Measurements from ENCODE around the gene TBC1D3B.
A peak's percentile ranks its signal among the peaks of the same experiment; 100 is the strongest.
"Not testable (repeated sequence)": the region's sequence is repeated elsewhere in the genome, so short reads cannot be mapped to it uniquely, and the experiment has no call there.

The TBC1D3B gene

DNA sequence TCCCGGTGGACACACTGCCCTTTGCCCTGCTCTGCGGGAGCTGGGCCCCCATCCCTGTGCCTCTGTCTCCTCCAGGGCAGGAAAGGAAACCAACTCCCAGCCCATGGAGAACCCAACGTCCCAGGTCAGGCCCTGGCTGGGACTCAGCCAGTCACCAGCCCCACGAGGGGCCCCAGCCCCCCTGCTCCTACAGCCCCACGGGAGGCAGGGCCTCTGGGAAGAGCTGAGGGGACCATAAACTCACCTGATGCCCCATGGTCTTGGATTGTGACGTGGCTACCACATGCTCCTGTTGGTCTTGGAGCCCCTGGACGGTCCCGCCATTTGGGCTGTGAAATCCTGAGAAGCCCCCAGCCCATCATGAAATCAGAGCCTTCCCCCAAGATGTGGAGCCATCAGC, 7.6 kb downstream of the TBC1D3B start:
- not testable (repeated sequence) for DNase-seq

DNA sequence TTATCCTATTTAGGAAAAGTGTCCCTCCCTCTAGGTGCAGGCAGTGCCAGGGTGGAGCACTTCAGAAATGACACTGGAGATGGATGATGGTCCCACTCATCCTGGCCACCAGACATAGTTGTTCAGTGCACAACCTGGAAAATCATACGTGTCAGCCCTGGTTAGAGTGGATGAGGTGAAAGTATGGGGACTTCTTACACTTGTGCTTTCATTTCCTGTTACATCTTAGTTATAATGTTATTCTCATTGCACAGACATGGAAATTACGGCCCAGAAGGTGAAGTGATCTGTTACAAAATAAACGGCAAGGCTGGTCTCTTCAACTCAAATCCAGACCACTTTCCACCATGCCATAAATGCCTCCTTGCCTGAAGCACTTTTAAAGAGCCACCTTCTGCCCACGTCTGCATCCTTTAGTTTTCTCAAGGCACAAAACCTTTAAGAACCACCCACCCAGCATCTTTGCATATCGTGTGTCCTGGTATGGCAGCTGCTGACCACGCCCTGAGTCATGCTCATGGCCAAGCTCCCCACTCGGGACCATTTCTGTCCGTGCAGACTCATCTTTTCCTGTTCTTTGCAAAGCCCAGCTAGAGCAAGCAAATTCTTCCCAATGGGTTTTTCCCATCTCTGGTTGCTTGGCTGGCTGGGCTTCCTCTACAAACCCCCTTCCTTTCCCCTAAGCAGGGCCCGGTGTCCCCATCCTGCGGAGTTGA, 22.4 kb downstream of the TBC1D3B start:
- no peak for DNase-seq

DNA sequence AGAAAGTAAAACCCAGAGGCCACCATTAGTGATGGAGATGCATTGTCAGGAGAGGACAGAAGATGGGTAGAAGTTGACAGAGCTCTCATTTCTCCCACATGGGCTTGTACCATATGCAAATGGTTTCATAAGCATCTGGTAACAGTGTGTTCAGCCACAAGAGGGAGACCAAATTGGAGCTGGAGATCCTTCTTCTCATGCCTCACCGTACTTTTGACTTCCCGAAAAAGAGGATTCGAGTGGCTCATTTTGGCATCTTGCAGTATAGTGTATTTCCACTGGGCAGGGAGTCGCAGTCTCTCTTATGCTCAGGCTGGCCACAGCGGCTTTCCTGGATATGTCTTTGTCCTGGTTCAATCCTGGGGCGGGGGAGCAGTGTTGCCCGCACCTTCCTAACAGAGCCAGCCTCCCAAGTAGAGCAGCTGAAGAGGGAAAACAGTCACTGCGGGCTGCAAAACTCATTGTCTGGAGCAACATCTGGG, 23.8 kb downstream of the TBC1D3B start:
- DNase-seq = no peak

DNA sequence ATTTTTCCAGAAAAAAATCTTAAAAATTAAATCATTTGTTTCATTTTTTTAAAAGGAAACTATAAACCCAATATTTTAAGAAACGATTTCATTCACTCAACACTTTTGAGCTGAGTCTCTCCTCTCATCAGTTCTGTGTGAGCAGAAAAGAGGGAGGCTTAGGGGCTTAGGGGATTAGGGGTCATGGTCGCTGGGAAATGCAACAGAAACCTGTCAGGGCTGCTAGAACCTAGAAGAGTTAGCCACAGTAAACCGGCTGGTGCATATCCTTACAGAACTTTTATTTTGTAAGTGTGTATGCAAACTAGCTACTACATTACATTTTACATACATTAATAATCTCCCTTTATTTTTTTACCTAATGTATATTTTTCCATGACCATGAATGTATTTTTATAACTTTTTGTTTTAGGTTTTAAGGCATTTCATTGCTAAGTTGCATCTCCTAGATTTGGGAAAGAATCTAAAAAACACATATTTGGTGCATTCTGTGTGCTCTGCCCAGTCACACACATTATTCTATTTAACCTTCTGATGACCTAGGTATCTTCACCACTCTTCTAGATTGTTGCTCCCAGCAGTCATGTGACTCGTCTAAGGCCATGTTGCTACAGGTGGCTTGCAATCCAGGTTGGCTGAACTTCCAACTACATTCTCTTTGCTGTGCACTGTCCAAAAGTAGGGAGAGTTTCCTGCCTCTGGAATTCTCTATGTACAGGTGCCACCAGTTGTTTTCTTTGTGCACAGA, 24.4 kb downstream of the TBC1D3B start:
- no peak for DNase-seq

DNA sequence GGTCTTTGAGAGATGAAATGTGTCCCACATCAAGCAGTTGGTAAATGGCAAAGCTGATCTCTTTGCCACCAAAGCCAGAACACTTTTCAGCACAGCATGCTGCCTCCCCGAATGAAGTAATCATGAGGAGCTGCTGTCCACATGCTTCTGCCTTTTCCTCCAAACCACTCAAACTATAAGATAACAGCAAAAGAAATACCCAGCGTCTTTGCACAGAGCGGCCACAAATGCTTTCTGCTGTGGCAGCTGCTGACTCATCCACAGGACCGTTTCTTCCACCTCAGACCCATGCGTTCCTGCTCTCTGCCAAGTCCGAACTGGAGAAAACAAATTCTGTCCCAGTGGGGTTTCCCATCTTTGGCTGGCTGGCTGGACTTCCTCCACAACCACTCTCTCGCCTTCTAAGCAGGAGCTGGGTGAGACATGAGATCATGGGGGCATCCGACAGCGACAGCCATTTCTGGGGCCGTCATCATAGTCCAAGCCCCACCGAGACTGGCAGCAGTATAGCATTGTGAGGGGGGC, 27.1 kb downstream of the TBC1D3B start:
- no peak for DNase-seq

DNA sequence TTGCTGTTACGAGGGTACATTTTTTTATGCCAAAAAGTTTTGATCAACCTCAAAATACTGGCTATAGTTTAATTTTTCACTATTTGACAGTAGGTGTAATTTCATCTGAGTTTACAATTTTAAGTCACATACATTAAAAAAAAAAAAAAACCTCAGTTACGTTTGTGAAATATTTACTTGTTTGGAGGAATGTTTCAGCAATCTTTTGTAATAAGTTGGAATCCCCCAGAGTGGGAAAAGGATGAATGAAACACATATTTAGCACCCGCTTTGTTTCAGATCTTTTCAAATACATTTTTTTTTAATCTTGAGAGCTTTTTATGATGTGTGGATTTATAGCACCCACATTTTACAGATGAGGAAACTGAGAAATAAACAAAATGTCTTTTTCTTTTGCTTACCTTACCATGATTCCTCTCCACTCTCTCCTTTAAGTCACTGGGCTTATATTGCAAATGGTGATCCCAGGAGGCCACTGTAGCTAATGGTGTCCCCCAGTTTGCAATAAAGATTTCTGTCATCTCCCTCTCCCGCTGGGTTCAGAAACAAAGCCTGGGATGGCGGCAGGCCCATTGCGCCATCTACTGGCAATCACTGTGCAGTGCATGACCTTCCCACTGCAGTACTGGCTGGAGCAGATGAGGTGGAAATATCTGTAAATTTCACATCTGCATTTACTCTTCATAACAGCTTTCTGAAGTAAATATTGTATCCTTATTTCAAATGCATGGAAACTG, 27.7 kb downstream of the TBC1D3B start:
- DNase-seq = peak; percentile 55

DNA sequence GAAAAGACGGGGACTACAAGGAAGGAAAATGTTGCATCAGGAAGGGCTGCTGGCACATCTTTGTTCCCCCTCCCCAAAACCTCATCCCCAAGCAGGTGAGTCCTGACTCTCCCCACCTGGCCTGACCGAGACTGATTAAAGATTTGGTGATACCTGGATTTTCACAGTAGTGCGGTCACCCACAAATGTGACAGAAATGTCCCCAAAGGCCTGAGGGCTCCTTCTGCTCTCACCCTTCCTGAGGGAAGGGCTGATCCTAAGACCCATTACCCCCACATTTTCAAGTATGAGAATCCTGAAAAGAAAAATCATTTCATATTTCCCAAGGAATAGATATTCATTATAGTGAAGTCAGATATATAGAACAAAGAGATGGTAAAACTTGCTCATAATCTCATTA, 28.8 kb downstream of the TBC1D3B start:
- no peak for DNase-seq

DNA sequence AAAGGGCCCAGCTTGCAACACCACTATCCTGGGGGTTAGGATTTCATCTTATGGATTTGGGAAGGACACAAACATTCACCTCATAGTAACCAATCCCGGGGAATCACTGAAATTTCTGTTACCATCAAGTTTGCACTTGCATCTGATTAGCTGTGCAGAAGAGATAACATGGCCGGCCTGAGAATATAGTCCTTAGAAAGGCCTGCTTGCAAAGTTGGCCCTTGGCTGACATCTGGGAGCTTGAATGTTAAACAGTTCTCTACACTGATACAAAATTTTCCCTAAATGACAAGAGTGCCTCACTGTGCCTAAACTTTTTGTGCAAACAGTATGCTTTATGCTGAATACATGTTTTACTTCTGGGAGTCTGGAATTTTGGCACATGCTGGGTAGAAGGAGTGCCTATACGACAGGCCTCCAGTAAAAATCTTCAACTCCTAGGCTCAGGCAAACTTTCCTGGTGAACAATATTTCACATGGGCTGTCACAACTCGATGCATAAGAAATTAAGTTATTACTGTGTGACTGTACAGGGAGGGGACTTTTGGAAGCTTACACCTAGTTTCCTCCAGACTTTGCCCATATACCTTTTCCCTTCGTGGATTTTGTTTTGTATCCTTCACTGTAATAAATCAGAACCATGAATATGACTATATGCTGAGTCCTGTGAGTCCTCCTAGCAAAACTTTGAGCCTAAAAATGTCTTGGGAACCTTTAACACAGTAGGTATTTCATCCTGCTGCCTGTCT, 31.3 kb downstream of the TBC1D3B start:
- DNase-seq = no peak

DNA sequence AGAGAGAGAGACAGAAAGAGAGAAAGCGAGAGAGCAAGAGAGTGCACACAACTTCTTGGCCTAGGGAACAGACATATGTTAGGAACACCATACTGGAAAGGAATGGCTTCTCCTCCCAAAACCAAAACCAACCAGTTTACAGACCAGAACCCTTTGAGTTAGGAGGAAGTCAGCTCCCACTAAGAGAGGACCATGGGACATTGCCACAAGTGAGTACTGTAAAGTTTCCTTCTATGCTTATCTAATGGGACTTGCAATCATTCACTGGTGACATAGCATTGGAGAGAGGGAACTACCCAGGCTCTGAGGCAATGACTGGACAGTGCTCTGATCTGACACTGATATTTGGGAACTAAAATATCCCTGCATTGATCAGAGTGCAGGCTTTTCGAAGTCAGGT, 32.4 kb downstream of the TBC1D3B start:
- DNase-seq = no peak

DNA sequence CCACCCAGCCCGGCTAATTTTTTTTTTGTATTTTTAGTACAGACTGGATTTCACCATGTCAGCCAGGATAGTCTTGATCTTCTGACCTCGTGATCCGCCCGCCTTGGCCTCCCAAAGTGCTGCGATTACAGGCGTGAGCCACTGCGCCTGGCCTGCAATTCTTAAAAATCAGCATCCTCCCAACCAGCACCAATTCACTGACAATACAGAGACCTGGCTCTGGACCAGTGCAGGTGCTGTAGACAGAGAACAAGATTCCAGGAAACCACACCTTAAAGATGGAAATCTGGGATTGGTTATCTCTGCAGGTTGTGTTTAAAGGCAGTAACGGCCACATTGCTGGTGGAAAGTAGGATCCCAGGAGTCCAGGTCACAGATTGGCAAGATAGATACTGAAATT, 33.6 kb downstream of the TBC1D3B start:
- no peak for DNase-seq

DNA sequence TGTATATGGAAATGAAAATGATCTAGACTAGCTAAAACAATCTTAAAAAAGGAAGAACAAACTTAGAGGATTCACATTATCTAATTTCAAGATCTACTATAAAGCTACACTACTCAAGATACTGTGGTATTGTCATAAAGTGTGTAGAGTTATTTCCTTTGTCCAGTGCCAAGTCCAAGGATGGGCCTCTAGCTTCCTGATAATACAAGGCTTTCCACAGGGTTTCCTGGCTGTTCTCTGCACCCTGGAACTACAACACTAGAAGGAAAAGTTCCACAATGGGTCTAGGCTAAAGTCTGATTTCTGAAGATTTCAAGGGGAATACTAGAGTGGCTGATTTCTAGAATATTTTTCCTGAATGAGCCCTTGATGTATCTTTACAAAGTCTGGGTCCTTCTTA, 34.2 kb downstream of the TBC1D3B start:
- no peak for DNase-seq

DNA sequence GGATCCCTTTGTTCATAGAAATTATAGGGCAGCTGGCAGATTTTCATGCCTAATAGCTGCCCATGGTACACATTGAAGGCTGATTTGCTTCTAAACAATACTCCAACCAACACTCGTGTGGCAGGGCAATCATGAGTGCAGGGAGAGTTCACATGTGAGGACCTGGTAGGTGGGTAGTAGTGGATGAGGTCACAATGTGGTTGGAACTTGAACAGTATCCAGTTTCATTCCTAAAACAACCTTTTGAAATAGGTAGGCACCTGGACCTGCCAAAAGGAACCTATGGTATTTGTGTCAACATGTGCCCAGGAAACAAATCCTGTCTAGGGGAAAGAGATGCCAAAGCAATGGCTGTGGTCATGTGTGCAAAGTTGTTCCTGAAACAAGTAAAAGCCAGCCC, 40.0 kb downstream of the TBC1D3B start:
- DNase-seq = no peak

DNA sequence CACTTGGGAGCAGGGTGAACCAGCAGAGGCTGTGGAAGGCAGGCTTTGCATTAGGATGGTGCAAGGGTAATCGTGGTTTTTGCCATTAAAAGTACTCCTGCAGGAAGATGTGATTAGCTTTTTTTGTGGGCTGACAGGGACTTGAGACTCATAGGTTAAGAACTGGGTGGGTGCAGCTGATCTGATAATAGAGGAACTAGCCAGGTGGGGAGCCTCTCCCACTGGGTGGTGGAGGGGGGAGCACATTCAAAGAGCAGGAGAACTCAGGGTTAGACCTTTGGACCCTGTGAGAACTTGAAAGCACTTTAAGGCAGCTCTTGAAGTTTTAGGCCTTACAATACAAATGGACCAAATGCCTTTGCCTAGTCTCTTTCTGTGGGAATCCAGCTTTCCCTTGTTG, 40.4 kb downstream of the TBC1D3B start:
- DNase-seq = no peak

DNA sequence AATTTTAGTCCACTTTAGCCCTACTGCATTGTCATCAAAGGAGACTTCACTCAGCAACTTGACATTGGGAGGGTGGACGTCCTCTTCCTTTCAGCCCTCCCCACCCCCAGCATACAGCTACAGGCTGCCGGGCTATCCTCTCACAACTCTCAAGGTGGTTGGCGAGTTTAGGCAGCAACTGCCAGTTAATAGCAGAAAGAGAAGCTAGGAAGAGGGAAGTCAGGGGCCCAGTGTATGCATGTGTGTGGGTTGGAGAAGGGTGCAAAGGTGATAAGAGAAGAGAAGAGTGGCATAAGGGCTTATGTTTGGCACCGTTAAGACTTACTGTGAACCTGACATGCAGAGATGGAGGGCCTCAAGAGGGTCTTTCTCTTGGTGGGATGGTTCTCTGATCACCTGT, 41.0 kb downstream of the TBC1D3B start:
- no peak for DNase-seq

DNA sequence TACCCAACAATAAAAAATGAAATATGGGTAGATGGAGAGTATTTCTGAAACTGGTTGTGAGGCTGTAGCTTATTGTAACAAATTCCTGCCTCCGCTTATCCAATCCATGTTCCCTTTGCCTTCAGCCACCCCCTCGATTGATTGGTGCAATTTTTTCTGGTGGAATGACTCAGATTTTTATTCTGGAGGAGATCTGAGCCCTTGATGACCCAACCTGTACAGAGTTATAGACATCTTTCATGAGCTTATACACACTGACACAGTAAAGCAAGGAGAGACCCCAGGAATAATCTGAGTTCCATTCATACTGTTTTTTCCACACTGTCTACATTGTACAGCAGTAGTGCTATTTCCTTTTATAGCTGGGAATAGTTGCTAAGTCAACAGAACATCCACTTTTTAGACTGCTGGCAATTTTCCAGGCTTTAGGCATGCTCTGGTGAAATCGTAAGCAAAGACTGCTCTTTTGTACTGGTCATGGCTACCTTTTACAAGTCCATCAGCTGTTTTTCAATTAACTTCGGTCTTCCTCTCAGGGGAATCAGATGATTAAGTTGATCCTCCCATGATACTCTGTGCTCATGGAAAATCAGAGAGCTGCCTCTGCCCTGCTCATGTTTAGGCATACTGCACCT, 42.7 kb downstream of the TBC1D3B start:
- peak; percentile 3 for DNase-seq

DNA sequence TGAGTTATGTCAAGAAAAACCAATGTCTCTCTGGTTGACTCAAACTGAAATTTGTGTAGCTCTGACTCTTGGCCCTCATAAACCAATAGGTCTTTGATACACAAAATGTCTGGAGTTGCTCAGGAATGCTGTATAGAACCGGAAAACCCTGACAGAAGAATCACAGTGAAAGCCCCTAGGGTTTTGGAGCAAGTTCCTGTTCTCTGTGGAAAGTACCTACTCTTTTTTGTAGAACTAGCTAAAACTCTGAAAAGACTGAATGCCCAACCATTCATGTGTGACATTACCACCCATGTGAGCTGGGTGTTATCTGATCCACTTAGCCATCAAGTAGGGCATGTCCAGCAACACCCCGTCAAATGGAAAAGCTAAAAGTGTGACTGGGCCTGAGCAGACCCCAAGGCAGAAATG, 44.0 kb downstream of the TBC1D3B start:
- no peak for DNase-seq

DNA sequence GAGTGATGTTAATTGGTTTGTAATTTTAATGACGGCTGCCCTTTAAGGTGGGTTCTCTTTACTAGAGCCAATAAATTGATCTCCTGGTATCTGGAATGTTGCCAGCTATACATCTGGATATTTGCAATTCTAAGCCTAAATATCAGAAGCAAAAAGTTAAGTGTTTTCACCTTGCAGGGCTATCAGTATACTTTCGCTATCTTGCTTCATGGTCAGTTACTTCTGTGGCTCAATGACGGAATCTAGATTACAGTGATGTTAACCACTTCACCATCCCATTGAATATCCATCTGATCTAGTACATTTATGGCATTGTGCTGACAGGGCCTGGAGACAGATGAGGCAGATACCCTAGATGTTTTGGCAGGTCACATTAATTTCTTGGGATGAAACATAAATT, 44.5 kb downstream of the TBC1D3B start:
- no peak for DNase-seq

DNA sequence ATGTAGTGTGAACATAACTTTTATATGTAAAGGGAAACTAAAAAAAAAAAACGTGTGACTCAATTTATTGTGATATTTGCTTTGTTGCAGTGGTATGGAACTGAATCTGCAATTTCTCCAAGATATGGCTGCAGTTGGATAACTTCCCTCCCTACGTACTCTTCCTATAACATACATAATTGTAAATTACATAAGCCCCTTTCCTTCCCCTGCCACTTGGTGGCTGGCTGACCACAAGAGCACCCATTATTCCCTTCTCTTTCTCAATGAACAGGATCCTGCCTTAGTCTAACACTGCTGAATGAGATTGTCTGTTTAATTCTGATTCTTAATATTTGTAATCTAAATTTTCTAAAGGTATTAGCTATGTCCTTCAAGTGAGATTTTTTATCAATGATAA, 45.0 kb downstream of the TBC1D3B start:
- no peak for DNase-seq

DNA sequence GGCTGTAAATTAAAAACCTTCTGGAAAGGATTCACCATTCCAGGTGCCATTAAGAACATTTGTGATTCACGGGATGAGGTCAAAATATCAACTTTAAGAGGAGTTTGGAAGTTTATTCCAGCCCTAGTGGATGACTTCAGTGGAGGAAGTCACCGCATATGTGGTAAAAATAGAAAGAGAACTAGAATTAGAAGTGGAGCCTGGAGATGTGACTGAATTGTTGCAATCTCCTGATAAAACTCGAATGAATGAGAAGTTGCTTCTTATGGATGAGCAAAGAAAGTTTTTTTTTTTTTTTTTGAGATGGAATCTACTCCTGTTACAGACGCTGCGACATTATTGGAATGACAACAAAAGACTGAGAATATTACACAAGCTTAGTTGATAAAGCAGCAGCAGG, 46.1 kb downstream of the TBC1D3B start:
- DNase-seq = no peak

DNA sequence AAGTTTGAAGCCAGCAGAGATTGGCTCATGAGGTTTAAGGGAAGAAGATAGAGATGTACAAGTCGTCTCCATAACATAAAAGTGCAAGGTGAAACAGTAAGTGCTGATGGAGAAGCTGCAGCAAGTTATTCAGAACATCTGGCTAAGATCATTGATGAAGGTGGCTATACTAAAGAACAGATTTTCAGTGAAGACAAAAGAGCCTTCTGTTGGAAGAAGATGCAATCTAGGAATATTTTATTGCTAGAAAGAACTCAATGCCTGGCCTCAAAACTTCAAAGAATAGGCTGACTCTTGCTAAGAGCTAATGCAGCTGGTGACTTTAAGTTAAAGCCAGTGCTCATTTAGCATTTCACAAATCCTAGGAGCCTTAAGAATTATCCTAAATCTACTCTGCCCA, 46.8 kb downstream of the TBC1D3B start:
- DNase-seq = no peak

DNA sequence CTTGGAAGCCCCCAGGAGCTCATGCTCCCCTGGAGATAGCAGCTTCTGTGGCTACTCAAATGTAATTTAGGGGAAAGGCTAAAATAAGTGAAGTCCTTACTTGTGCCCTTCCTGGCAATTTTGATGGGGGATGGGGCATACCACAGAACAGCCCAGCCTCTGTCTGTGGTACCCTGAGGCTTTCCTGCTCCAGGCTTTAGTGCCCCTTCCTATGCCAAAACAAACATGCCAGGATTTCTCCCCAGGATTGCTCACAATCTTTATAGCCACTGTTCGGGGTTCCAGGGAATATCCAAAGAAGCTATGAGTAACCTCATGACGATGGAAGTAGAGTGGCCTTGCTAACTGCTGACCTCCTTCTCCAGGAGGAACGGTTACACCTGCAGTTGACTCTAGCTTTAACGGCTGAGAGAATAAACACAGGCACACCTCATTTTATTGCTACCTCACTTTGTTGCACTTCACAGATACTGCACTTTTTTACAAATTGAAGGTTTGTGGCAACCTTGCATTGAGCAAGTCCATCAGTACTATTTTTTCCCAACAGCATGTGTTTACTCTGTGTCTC, 47.9 kb downstream of the TBC1D3B start:
- DNase-seq = no peak

DNA sequence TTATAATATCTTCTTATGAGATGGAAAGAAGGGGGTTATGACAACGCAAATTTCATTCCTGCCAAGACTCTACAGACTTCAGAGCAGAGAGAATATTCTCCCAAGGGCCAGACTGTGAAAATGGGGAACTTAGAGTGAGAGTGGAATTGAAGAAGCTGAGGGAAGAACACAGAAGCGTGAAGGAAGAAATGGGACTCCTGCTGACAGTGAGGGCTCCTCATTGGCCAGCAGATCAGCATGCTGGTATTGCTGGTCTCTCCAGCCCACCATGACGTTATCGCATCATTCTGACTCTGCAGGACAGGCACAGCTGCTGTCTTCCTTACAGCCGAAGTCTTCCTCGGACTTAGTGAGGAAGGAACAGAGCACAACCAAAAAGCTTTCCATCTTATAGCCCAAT, 48.5 kb downstream of the TBC1D3B start:
- no peak for DNase-seq
